PC-9 (cell line): Measurements from ENCODE around the gene DDX39B. TPM values are rescaled to one million over a fixed set of nuclear protein-coding genes. Genes with fewer than 3 reads are reported as not detected.
"Not testable (repeated sequence)": the region's sequence is repeated elsewhere in the genome, so short reads cannot be mapped to it uniquely, and the experiment has no call there.

Experiments used
- BruUV-seq: library from RNA; stranded (reverse); fragments of 400-500 nt; replicated peaks from 2 replicates; lab custom pipeline; 2021; lab: Mats Ljungman, UMichigan
- CTCF ChIA-PET: fragments of 300-600 bp; sonication (Branson Sonifier 250); formaldehyde crosslinking; loops from one replicate; lab custom pipeline; 2022; ENCODE audit warnings: antibody characterized with exemption; lab: Charles Lee
- POLR2A ChIA-PET: fragments of 300-600 bp; sonication (Branson Sonifier 250); formaldehyde crosslinking; loops from one replicate; lab custom pipeline; 2022; ENCODE audit warnings: antibody characterized with exemption; ENCODE audit not compliant: unreplicated experiment; lab: Charles Lee
- DNase-seq, 2 experiments: peaks; one replicate each; pipeline versions ENCODE4 v3.0.0 to v3.0.0-alpha.2; 2015 to 2022; ENCODE audit warnings: mixed read lengths in 1 of 2
- H2AFZ ChIP-seq: fragments of 200-600 bp; sonication (generic); 2 replicates; pipeline ENCODE4 v1.8.1; 2017; ENCODE audit warnings: antibody characterized with exemption
- H3F3A ChIP-seq: fragments of 200-600 bp; sonication (generic); 2 replicates; pipeline ENCODE4 v1.8.1; 2017; ENCODE audit warnings: antibody characterized with exemption, mild to moderate bottlenecking, low read depth; ENCODE audit not compliant: insufficient read depth
- H3K27ac ChIP-seq: fragments of 200-600 bp; sonication (generic); 2 replicates; pipeline ENCODE4 v1.6.1; 2016; ENCODE audit warnings: mixed run types
- H3K27me3 ChIP-seq: fragments of 200-600 bp; sonication (generic); 2 replicates; pipeline ENCODE4 v1.6.1; 2016; ENCODE audit warnings: low read depth, mixed run types; ENCODE audit not compliant: insufficient read depth
- H3K36me3 ChIP-seq: fragments of 200-600 bp; sonication (generic); 2 replicates; pipeline ENCODE4 v1.6.1; 2016; ENCODE audit warnings: low read depth, mixed run types
- H3K4me1 ChIP-seq: fragments of 200-600 bp; sonication (generic); replicated peaks from 2 replicates; pipeline ENCODE4 v1.6.1; 2016; ENCODE audit warnings: mixed run types; ENCODE audit not compliant: insufficient read depth
- H3K4me2 ChIP-seq: fragments of 200-600 bp; sonication (generic); 2 replicates; pipeline ENCODE4 v1.6.1; 2017; ENCODE audit warnings: mixed run types
- H3K4me3 ChIP-seq: fragments of 200-600 bp; sonication (generic); 2 replicates; pipeline ENCODE4 v1.6.1; 2016; ENCODE audit warnings: mixed run types
- H3K79me2 ChIP-seq: fragments of 200-600 bp; sonication (generic); 2 replicates; pipeline ENCODE4 v1.6.1; 2017; ENCODE audit warnings: low read depth, mixed run types
- H3K9me2 ChIP-seq: fragments of 200-600 bp; sonication (generic); 2 replicates; pipeline ENCODE4 v1.8.1; 2017; ENCODE audit warnings: mild to moderate bottlenecking; ENCODE audit not compliant: insufficient read depth
- H3K9me3 ChIP-seq: fragments of 200-600 bp; sonication (generic); 2 replicates; pipeline ENCODE4 v1.8.1; 2016; ENCODE audit warnings: low read depth; ENCODE audit not compliant: insufficient read depth
- H4K20me1 ChIP-seq: fragments of 200-600 bp; sonication (generic); 2 replicates; pipeline ENCODE4 v1.8.1; 2017; ENCODE audit not compliant: insufficient read depth
- CTCF ChIP-seq: fragments of 200-600 bp; sonication (generic); conservative IDR thresholded peaks from 2 replicates; pipeline ENCODE4 v1.6.1; 2017; ENCODE audit warnings: mixed run types, antibody characterized with exemption, mild to moderate bottlenecking, moderate library complexity
- EZH2 ChIP-seq: fragments of 200-600 bp; sonication (generic); IDR thresholded peaks from 2 replicates; pipeline ENCODE4 v1.8.0; 2017; ENCODE audit warnings: antibody characterized with exemption, low read depth
- intact Hi-C: fragments of 100-400 bp; cut with micrococcal nuclease; formaldehyde crosslinking; loops from one replicate; pipeline ENCODE4 v1.10.0; 2022; ENCODE audit not compliant: unreplicated experiment
- total RNA-seq: library from RNA; stranded (reverse); gene quantifications from 2 replicates; pipeline ENCODE4 v1.2.3, GENCODE V29; 2021

The DDX39B gene
- total RNA-seq, 1 experiment from 2014 or later, result 383 TPM

- not testable (repeated sequence) for H3K4me1 ChIP-seq, H3K4me3 ChIP-seq, H3K27me3 ChIP-seq, BruUV-seq, H4K20me1 ChIP-seq, H3K27ac ChIP-seq, H3K9me2 ChIP-seq, H3K4me2 ChIP-seq, H3K9me3 ChIP-seq, H2AFZ ChIP-seq
- Histone ChIP-seq H3K36me3 (peaks cover 18% of the 10 kb centered on the region; the same call in 1 of the 2 replicates), H3K79me2 (peaks cover 20% of the 10 kb centered on the region), H3F3A (peaks cover 18% of the 10 kb centered on the region; the same call in 1 of the 2 replicates)
- POLR2A ChIA-PET, result interaction anchor here (0.6 to 0.8 kb wide), 2 partner anchors 101 to 150 kb away, joined by 3 to 4 read pairs; no protein-coding TSS in a partner anchor
- intact Hi-C loops, result loop anchor here (1.0 kb wide), 1 partner anchor 47 kb away; no protein-coding TSS in a partner anchor
- TF ChIP-seq CTCF, result peak; percentile 52
- DNase-seq, result peak in 1 of 2 experiments; percentile 46
- CTCF ChIA-PET, result interaction anchor here (1.1 to 2.2 kb wide), 2 partner anchors 43 to 46 kb away, joined by 11 to 30 read pairs; no protein-coding TSS in a partner anchor
These were observed 9.6 kb upstream of the DDX39B start for GRCh38 chr6:31551371-31551770.

DNA sequence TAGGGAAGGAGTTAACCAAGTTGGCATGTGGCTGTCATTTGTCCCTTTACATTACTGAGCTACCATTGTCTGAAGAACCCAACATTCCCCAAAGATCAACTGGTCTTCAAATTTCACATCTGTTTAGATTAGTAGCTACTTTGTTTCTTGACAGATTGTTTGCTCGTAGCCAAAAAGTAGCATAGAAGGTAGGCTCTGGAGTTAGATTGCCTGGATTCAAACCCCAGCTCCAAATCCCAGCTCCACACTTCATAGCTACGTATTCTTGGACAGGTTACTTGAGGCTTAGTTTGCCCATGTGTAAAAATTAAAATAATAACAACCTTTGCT lies 6.7 kb upstream of the DDX39B start:
- DNase-seq, result no peak
- ChIA-PET CTCF (interaction anchor here (1.4 kb wide), 1 partner anchor 49 kb away, joined by 3 read pairs; no protein-coding TSS in a partner anchor), POLR2A (interaction anchor here (0.6 kb wide), 1 partner anchor 48 kb away, joined by 6 read pairs; no protein-coding TSS in a partner anchor)
- Histone ChIP-seq H2AFZ (no peak overlapping the region), H3K4me2 (peak overlapping the region; percentile 88), H3K27ac (no peak overlapping the region), H3K79me2 (peaks cover 19% of the 10 kb centered on the region), H3K27me3 (no peaks in the 10 kb centered on the region), H3F3A (peaks cover 7% of the 10 kb centered on the region; the same call in 1 of the 2 replicates), H3K36me3 (peaks cover 12% of the 10 kb centered on the region; the same call in 1 of the 2 replicates), H3K4me1 (peaks cover 10% of the 10 kb centered on the region), H4K20me1 (no peaks in the 10 kb centered on the region), H3K9me2 (no peaks in the 10 kb centered on the region), H3K9me3 (no peaks in the 10 kb centered on the region), H3K4me3 (peak overlapping the region; percentile 78)
- intact Hi-C loops, result loop anchor here (10.0 kb wide), 3 partner anchors 186 to 646 kb away; partner anchors contain the start of genes CLIC1, GPSM3, HSPA1B and PBX2
- no TSS peak for BruUV-seq
- TF ChIP-seq EZH2 (no peak), CTCF (no peak)

GRCh38 chr6:31547727-31548543 lies 6.1 kb upstream of the DDX39B start:
- peak overlapping the region; percentile 89 for H3K27ac ChIP-seq
- peaks cover 24% of the 10 kb centered on the region for H3K79me2 ChIP-seq
- H4K20me1 ChIP-seq, result no peaks in the 10 kb centered on the region
- peak overlapping the region; percentile 78 for H2AFZ ChIP-seq
- intact Hi-C loops, result loop anchor here (2.0 to 10.0 kb wide), 6 partner anchors 117 to 865 kb away; partner anchors contain the start of genes CLIC1, GPANK1, GPSM3 and HSPA1B
- TF ChIP-seq CTCF (no peak), EZH2 (no peak)
- H3K4me1 ChIP-seq, result peaks cover 16% of the 10 kb centered on the region
- BruUV-seq, result TSS peak; percentile 46
- no peaks in the 10 kb centered on the region for H3K27me3 ChIP-seq
- CTCF ChIA-PET, result interaction anchor here (0.6 to 1.4 kb wide), 2 partner anchors 32 to 49 kb away, joined by 3 read pairs; no protein-coding TSS in a partner anchor
- H3F3A ChIP-seq, result peaks cover 12% of the 10 kb centered on the region; the same call in 1 of the 2 replicates
- POLR2A ChIA-PET, result interaction anchor here (0.6 kb wide), 1 partner anchor 49 kb away, joined by 6 read pairs; no protein-coding TSS in a partner anchor
- peak overlapping the region; percentile 88 for H3K4me2 ChIP-seq
- no peaks in the 10 kb centered on the region for H3K9me2 ChIP-seq
- no peak for DNase-seq
- peaks cover 12% of the 10 kb centered on the region; the same call in 1 of the 2 replicates for H3K36me3 ChIP-seq
- peak overlapping the region; percentile 78 for H3K4me3 ChIP-seq
- H3K9me3 ChIP-seq, result no peaks in the 10 kb centered on the region
